CD14-positive monocyte (primary cell): Measurements from ENCODE around the gene KRTAP10-6. TPM values are rescaled to one million over a fixed set of nuclear protein-coding genes. Genes with fewer than 3 reads are reported as not detected.
A peak's percentile ranks its signal among the peaks of the same experiment; 100 is the strongest.
"Not testable (repeated sequence)": the region's sequence is repeated elsewhere in the genome, so short reads cannot be mapped to it uniquely, and the experiment has no call there.

Experiments
- DNase-seq, 3 donors: peaks; one replicate each; pipeline ENCODE4 v3.0.0-alpha.2; 2011 to 2022
- H2AFZ ChIP-seq: 2 replicates; pipeline ENCODE4 v1.6.0; 2012; ENCODE audit warnings: mild to moderate bottlenecking, low read depth, low read length, inconsistent platforms; ENCODE audit not compliant: insufficient read depth, poor library complexity, severe bottlenecking
- H3K27ac ChIP-seq, 2 donors: 1 replicate in 1 of 2; 2 replicates in 1 of 2; pipeline ENCODE4 v1.5.1; 2012 to 2013; ENCODE audit warnings: low read length in 2 of 2, control low read depth in 1 of 2, inconsistent platforms in 1 of 2, low read depth in 1 of 2, mild to moderate bottlenecking in 1 of 2
- H3K27me3 ChIP-seq, 2 donors: one replicate each; pipeline versions ENCODE4 v1.6.0 to v1.6.1; 2011 to 2013; ENCODE audit warnings: low read length in 2 of 2; ENCODE audit not compliant: control insufficient read depth in 2 of 2, insufficient read depth in 2 of 2
- H3K36me3 ChIP-seq, 2 donors: replicated peaks in 1 of 2; 1 replicate in 1 of 2; 2 replicates in 1 of 2; pipeline versions ENCODE4 v1.5.1 to v1.6.1; 2012 to 2013; ENCODE audit warnings: low read length in 2 of 2, control low read depth in 1 of 2, inconsistent platforms in 1 of 2, mild to moderate bottlenecking in 1 of 2; ENCODE audit not compliant: insufficient read depth in 2 of 2, control insufficient read depth in 1 of 2
- H3K4me1 ChIP-seq, 2 donors: 1 replicate in 1 of 2; 2 replicates in 1 of 2; pipeline versions ENCODE4 v1.5.1 to v1.6.1; 2012 to 2013; ENCODE audit warnings: low read length in 2 of 2, control low read depth in 1 of 2, inconsistent platforms in 1 of 2, mild to moderate bottlenecking in 1 of 2, moderate library complexity in 1 of 2; ENCODE audit not compliant: insufficient read depth in 2 of 2, control insufficient read depth in 1 of 2
- H3K4me2 ChIP-seq: replicated peaks from 2 replicates; pipeline ENCODE3; 2012; ENCODE audit warnings: low read length, moderate library complexity, mild to moderate bottlenecking; ENCODE audit not compliant: poor library complexity, severe bottlenecking; ENCODE audit errors: extremely low read depth
- H3K4me3 ChIP-seq, 3 experiments: fragments of 200-600 bp in 1 of 3; sonication (generic) in 1 of 3; replicated peaks in 1 of 3; 1 replicate in 2 of 3; 2 replicates in 1 of 3; pipeline ENCODE4 v1.5.1; 2011 to 2013; ENCODE audit warnings: low read length in 3 of 3, mild to moderate bottlenecking in 3 of 3, control low read depth in 2 of 3, low read depth in 2 of 3, inconsistent platforms in 1 of 3, moderate library complexity in 1 of 3
- H3K79me2 ChIP-seq: 2 replicates; pipeline ENCODE4 v1.6.0; 2012; ENCODE audit warnings: mild to moderate bottlenecking, control low read depth, inconsistent platforms, low read length, moderate library complexity; ENCODE audit not compliant: insufficient read depth
- H3K9ac ChIP-seq: 2 replicates; pipeline ENCODE4 v1.6.0; 2017; ENCODE audit warnings: low read length, mild to moderate bottlenecking; ENCODE audit not compliant: insufficient read depth, poor library complexity, severe bottlenecking
- H3K9me3 ChIP-seq, 2 donors: replicated peaks in 1 of 2; 1 replicate in 1 of 2; 2 replicates in 1 of 2; pipeline versions ENCODE4 v1.5.1 to v1.6.1; 2012 to 2013; ENCODE audit warnings: low read length in 2 of 2, control low read depth in 1 of 2; ENCODE audit not compliant: control insufficient read depth in 1 of 2, insufficient read depth in 1 of 2
- H4K20me1 ChIP-seq: 2 replicates; pipeline ENCODE4 v1.6.0; 2012; ENCODE audit warnings: mild to moderate bottlenecking, low read length, control low read depth, moderate library complexity; ENCODE audit not compliant: insufficient read depth
- H3K27ac Mint-ChIP-seq, 7 donors: one replicate each; pipeline ENCODE4 v1.8.0; 2020; ENCODE audit warnings: mild to moderate bottlenecking in 7 of 7, mixed read lengths in 7 of 7, moderate library complexity in 6 of 7, inconsistent platforms in 2 of 7
- H3K27me3 Mint-ChIP-seq, 3 donors: one replicate each; pipeline ENCODE4 v1.8.0; 2021 to 2022; ENCODE audit warnings: low read depth in 3 of 3, mild to moderate bottlenecking in 3 of 3, mixed read lengths in 3 of 3, moderate library complexity in 3 of 3, inconsistent platforms in 1 of 3
- H3K36me3 Mint-ChIP-seq, 2 donors: one replicate each; pipeline ENCODE4 v1.8.0; 2020; ENCODE audit warnings: mixed read lengths in 2 of 2, inconsistent platforms in 1 of 2, mild to moderate bottlenecking in 1 of 2
- H3K4me1 Mint-ChIP-seq: one replicate; pipeline ENCODE4 v1.8.0; 2020; ENCODE audit warnings: mild to moderate bottlenecking, mixed read lengths
- H3K4me3 Mint-ChIP-seq, 2 donors: one replicate each; pipeline ENCODE4 v1.8.0; 2020; ENCODE audit warnings: mild to moderate bottlenecking in 2 of 2, mixed read lengths in 2 of 2, moderate library complexity in 1 of 2
- H3K9me3 Mint-ChIP-seq, 7 donors: one replicate each; pipeline ENCODE4 v1.8.0; 2020 to 2022; ENCODE audit warnings: mixed read lengths in 7 of 7, mild to moderate bottlenecking in 6 of 7, moderate library complexity in 6 of 7, inconsistent platforms in 2 of 7
- CTCF ChIP-seq: fragments of 200-600 bp; IDR thresholded peaks from one replicate; pipeline ENCODE4 v1.8.0; 2022; ENCODE audit warnings: antibody characterized with exemption, mild to moderate bottlenecking
- WGBS: methylation state at CpG from one replicate; pipeline ENCODE4 v1.1.5; 2013; ENCODE audit warnings: missing lambda C conversion rate; ENCODE audit not compliant: insufficient coverage; 5-methylcytosine and 5-hydroxymethylcytosine counted together
- intact Hi-C, 2 donors: fragments of 100-400 bp; cut with micrococcal nuclease; formaldehyde crosslinking; loops; one replicate each; pipeline versions ENCODE4 v1.15.0 to v1.15.1; 2023
- polyA plus RNA-seq, 3 donors: library from polyadenylated mRNA; depleted of rRNA in 1 of 3; unstranded in 2 of 3; stranded (reverse) in 1 of 3; fragments of 300-500 nt in 2 of 3; fragments of >200 nt in 1 of 3; fragmentation: Illumina TruSeq in 2 of 3; gene quantifications; 1 replicate in 2 of 3; 2 replicates in 1 of 3; pipeline ENCODE4 v1.2.3, GENCODE V29; 2012 to 2021

Gene KRTAP10-6
- polyA plus RNA-seq, 3 donors, result not detected

- 78% methylated on average over 10 of the region's 10 CpGs for WGBS
- no peaks in the 10 kb centered on the region for H3K36me3 ChIP-seq
- DNase-seq, result no peak
- H3K36me3 Mint-ChIP-seq, result no peaks in the 10 kb centered on the region
- H3K4me1 Mint-ChIP-seq, result no peaks in the 10 kb centered on the region
- no peak overlapping the region for H2AFZ ChIP-seq
- no peaks in the 10 kb centered on the region for H4K20me1 ChIP-seq
- H3K79me2 ChIP-seq, result no peaks in the 10 kb centered on the region
- no peak for TF ChIP-seq CTCF
- peaks cover 11 to 13% of the 10 kb centered on the region in 2 donors for H3K9me3 ChIP-seq
- H3K4me1 ChIP-seq, result no peaks in the 10 kb centered on the region
- intact Hi-C loops, result no loop called here
- H3K27ac Mint-ChIP-seq, result peak overlapping the region in 1 of 7 donors; percentile 55
- no peak overlapping the region for H3K9ac ChIP-seq
- H3K27me3 ChIP-seq, result peaks cover 2 to 16% of the 10 kb centered on the region in 2 donors
- no peak overlapping the region for H3K4me2 ChIP-seq
- peaks cover 25 to 51% (median 29%) of the 10 kb centered on the region in 3 donors for H3K27me3 Mint-ChIP-seq
- H3K4me3 Mint-ChIP-seq, result no peak overlapping the region
- H3K9me3 Mint-ChIP-seq, result peaks cover 14 to 22% (median 17%) of the 10 kb centered on the region in 7 donors
- H3K27ac ChIP-seq, result no peak overlapping the region
- no peak overlapping the region for H3K4me3 ChIP-seq
These were observed 41.5 kb downstream of the KRTAP10-6 start for GRCh38 chr21:44550807-44551206.

- Mint-ChIP-seq H3K9me3 (peaks cover 14 to 25% (median 19%) of the 10 kb centered on the region in 7 donors), H3K27me3 (peaks cover 25 to 53% (median 31%) of the 10 kb centered on the region in 3 donors)
- H4K20me1 ChIP-seq, H3K27ac ChIP-seq, H3K79me2 ChIP-seq, H2AFZ ChIP-seq, H3K36me3 ChIP-seq, H3K4me3 Mint-ChIP-seq, intact Hi-C loops, H3K4me2 ChIP-seq, H3K4me1 Mint-ChIP-seq, H3K36me3 Mint-ChIP-seq, H3K27ac Mint-ChIP-seq, H3K4me1 ChIP-seq, H3K4me3 ChIP-seq, DNase-seq, H3K9ac ChIP-seq: not testable (repeated sequence)
- WGBS, result 47% methylated on average over 9 of the region's 17 CpGs
- Histone ChIP-seq H3K9me3 (peaks cover 11 to 13% of the 10 kb centered on the region in 2 donors), H3K27me3 (peaks cover 2 to 16% of the 10 kb centered on the region in 2 donors)
These were observed 42.0 kb downstream of the KRTAP10-6 start for GRCh38 chr21:44550285-44550684.
